ENCODE data around the gene TRANK1. TPM values are rescaled to one million over a fixed set of nuclear protein-coding genes. Genes with fewer than 3 reads are reported as not detected.

Gene TRANK1
- total RNA-seq, 1 experiment from 2014 or later = 10.5 TPM

GRCh38 chr3:36969540-36970432, 24.9 kb upstream of the TRANK1 start:
- no peak overlapping the region for H3K4me3 Mint-ChIP-seq

GRCh38 chr3:36969085-36969484, 24.2 kb upstream of the TRANK1 start:
- DNase-seq (ENCODE audit: low spot score) = no peak
- Mint-ChIP-seq H3K9me3 (no peaks in the 10 kb centered on the region), H3K4me1 (peaks cover 34% of the 10 kb centered on the region), H3K27ac (no peak overlapping the region), H3K27me3 (ENCODE audit: low read depth) (no peaks in the 10 kb centered on the region), H3K36me3 (no peaks in the 10 kb centered on the region), H3K4me3 (no peak overlapping the region)
- ATAC-seq = no peak
- CTCF ChIA-PET = interaction anchor here (1.6 kb wide), 1 partner anchor 10 kb away, joined by 14 read pairs; no protein-coding TSS in a partner anchor
- POLR2A ChIA-PET = interaction anchor here (2.0 kb wide), 1 partner anchor 24 kb away, joined by 11 read pairs; the partner anchor contains the start of genes EPM2AIP1 and MLH1
- TF ChIP-seq JAZF1 (CRISPR knock-in tag; IDR thresholded peaks at IDR 0.05) (no peak), ESRRA (CRISPR knock-in tag; IDR thresholded peaks at IDR 0.05; ENCODE audit: borderline replicate concordance) (no peak), MYBL2 (CRISPR knock-in tag; IDR thresholded peaks at IDR 0.05) (no peak), ELF4 (CRISPR knock-in tag; IDR thresholded peaks at IDR 0.05; ENCODE audit: low read depth) (no peak), PREB (CRISPR knock-in tag; IDR thresholded peaks at IDR 0.05; ENCODE audit: borderline replicate concordance) (no peak), NFYB (CRISPR knock-in tag; conservative IDR thresholded peaks at IDR 0.05; ENCODE audit: low read depth) (no peak), ZNF512 (CRISPR knock-in tag; IDR thresholded peaks at IDR 0.05; ENCODE audit: borderline replicate concordance) (no peak), ZNF317 (CRISPR knock-in tag; IDR thresholded peaks at IDR 0.05; ENCODE audit: borderline replicate concordance, low read depth) (no peak)

More at GRCh38 chr3:36969540-36970432, 24.9 kb upstream of the TRANK1 start:
- Mint-ChIP-seq H3K27ac (peak overlapping the region; percentile 61), H3K36me3 (no peaks in the 10 kb centered on the region), H3K9me3 (no peaks in the 10 kb centered on the region), H3K27me3 (ENCODE audit: low read depth) (no peaks in the 10 kb centered on the region), H3K4me1 (peaks cover 30% of the 10 kb centered on the region)
- ChIA-PET CTCF (interaction anchor here (0.9 to 1.6 kb wide), 3 partner anchors 11 to 65 kb away, joined by 4 to 14 read pairs (median 5); partner anchors contain the start of gene TRANK1), POLR2A (interaction anchor here (2.0 kb wide), 1 partner anchor 23 kb away, joined by 11 read pairs; the partner anchor contains the start of genes EPM2AIP1 and MLH1)
- TF ChIP-seq PRRX2 (CRISPR knock-in tag; IDR thresholded peaks at IDR 0.05) = no peak
- no peak for TF ChIP-seq ZMAT4 (CRISPR knock-in tag; IDR thresholded peaks at IDR 0.05)
- TF ChIP-seq CTCF (IDR thresholded peaks at IDR 0.05) = no peak
- TF ChIP-seq ZNF396 (CRISPR knock-in tag; IDR thresholded peaks at IDR 0.05; ENCODE audit: borderline replicate concordance) = no peak
- TF ChIP-seq ZNF232 (CRISPR knock-in tag; IDR thresholded peaks at IDR 0.05) = no peak
- TF ChIP-seq NFYB (CRISPR knock-in tag; conservative IDR thresholded peaks at IDR 0.05; ENCODE audit: low read depth) = no peak
- TF ChIP-seq HMGXB4 (CRISPR knock-in tag; IDR thresholded peaks at IDR 0.05) = no peak
- TF ChIP-seq ZNF423 (CRISPR knock-in tag; IDR thresholded peaks at IDR 0.05) = no peak
- TF ChIP-seq KAT7 (CRISPR knock-in tag; IDR thresholded peaks at IDR 0.05; ENCODE audit: borderline replicate concordance) = no peak
- TF ChIP-seq FOXJ3 (CRISPR knock-in tag; IDR thresholded peaks at IDR 0.05; ENCODE audit: borderline replicate concordance) = no peak
- no peak for TF ChIP-seq TEAD1 (CRISPR knock-in tag; IDR thresholded peaks at IDR 0.05)
- TF ChIP-seq JAZF1 (CRISPR knock-in tag; IDR thresholded peaks at IDR 0.05) = no peak
- TF ChIP-seq EMX1 (CRISPR knock-in tag; IDR thresholded peaks at IDR 0.05) = no peak
- no peak for TF ChIP-seq E2F1 (CRISPR knock-in tag; IDR thresholded peaks at IDR 0.05)
- ATAC-seq = peak; percentile 75
- no peak for DNase-seq (ENCODE audit: low spot score)

All from WTC11 (cell line).